RCC 7860 (cell line): ENCODE results near the gene CCT3.
"Not testable (repeated sequence)": the region's sequence is repeated elsewhere in the genome, so short reads cannot be mapped to it uniquely, and the experiment has no call there.

Experiments used
- DNase-seq: peaks from one replicate; pipeline ENCODE4 v3.0.0-alpha.2; 2015; ENCODE audit warnings: low spot score
- FAIRE-seq: peaks from 2 replicates; lab custom pipeline; 2012; peaks lifted over from hg19 to GRCh38; lab: Jason Lieb, UNC

CCT3 gene

DNA sequence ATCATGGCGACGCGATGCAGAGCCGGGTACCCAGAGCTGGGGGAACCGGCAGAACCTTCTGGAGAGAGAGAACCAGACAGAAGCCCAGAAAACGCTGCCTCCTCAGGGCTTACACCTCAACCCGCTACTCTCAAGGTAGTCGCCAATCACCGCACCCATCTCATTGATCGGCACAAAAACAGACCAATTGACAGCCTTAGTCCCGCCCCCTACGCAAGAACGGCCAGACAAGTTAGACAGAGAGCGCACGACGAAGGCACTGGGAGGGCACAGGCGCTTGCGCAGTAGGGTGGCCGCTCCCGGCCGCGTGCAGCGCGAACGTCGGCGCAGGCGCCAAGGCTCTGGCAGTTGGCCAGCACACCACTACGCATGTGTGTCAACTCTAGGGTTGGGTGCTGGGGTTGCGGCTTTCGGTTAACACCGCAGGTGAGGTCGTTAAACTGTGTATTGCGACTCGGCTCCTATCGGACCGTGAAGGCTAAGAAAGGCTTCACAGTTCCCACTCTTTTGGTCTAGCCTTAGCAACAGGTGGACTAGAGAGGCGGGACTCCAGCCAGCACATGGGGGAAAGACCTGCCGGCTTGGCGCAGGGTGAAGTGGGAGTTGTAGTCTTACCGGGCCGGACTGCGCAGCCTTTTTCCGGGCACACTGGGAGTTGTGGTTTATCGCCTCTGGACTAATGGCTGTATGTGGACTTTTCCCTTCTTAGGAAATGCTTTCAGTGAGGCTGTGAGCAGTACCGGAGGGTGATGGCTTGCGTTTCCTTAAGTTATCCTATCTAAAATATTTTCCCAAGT, at the start of gene CCT3, which contains the start of gene TSACC:
Gene CCT3 (minus strand): TSS at position 113 of the 797 bp plus-strand sequence. CDS start 108 bp downstream, at position 5.
Gene TSACC (plus strand): TSS at position 347 of the 797 bp plus-strand sequence. CDS start 1,232 bp downstream, outside the sequence.
- DNase-seq (peak; percentile 99), FAIRE-seq (peak; percentile 85)

DNA sequence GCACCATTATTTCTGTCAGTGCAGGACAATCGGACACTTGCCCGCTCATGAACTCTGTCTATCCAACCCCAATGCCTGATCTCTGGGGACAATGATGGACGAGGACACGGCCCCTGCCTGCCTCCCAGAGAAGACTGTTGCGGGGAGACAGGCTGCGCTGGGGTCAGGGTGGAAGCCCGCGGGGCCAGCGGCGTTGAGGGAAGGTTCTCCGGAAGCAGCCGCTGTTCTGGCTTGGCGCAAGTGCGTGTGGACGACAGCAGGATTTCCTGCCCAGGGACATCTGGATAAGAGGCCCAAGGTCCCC, 49.7 kb upstream of the CCT3 start:
- FAIRE-seq (no peak), DNase-seq (no peak)

DNA sequence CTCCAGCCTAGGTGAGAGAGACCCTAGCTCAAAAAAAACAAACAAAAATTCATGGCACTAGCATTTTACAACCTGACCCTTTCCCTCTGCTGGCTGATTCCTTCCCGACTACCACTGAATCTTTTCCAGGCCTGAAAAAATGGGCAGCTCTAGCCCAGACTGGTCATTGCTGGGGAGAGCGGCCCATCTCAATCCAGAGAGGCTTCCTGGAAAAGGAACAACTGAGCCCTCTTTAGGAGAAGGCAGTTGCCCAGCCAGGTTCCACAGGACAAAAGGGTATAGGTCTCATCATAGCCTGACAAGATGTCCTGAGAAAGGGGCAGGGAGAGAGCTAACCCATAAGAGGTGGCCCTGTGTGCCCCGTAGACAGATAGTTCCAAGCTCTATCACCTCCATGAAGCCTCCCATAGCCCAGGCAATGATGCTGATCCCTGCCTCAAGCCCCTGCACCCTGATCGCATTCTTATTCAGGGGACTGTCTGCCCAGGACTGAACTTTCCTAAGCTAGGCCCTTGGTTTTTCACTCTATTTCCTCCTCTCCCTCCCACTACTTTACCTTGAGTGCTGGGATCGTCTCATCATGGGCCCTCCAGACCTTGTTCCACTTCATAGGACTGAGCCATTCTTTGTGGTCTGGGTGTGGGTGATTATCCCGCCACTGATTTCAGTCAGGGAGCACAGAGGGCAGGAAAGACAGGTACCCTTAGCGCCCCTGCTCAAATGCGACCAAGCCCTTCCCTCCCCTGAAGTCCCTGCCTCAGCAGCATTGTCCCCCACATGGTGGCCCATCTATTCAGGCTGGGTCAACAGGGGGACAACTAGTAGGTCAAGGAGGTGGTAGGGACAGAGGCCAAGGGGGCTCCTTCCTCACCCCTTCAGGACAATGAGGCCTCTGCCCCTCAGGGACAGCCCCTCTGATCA, 49.1 kb upstream of the CCT3 start:
- FAIRE-seq (no peak), DNase-seq (no peak)

DNA sequence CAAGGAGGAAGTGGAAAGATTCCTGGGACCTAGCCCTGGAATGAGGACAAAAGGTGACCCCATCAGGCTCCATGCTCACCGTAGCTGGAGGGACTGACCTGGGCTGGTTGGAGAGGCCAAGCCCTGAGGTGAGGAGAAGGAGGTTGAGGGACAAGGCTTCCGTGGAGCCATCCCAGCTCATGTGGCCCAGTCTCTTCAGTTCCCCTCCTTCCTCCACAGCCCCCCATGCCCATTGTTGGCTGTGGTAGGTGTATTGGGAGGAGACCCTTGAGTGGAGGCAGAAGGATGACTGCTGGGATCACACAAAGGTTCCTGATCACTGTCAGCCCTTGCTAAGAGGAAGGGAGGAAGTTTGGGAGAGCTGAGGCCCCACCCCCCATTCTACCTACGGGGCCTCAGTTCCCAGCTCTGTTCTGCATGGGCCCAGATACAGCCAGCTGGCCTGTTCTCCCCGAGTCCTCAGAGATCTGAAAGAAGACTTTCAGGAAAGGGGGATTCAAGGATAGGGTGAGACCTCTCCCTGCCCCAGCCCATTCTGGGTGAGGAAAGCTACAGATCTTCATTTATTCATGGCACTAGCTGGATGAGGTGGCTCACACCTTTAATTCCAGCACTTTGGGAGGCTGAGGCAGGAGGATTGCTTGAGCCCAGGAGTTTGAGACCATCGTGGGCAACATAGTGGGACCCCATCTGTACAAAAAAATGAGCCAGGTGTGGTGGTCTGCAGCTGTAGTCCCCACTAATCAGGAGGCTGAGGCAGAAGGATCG, 48.2 kb upstream of the CCT3 start:
- DNase-seq: no peak
- FAIRE-seq: no peak

DNA sequence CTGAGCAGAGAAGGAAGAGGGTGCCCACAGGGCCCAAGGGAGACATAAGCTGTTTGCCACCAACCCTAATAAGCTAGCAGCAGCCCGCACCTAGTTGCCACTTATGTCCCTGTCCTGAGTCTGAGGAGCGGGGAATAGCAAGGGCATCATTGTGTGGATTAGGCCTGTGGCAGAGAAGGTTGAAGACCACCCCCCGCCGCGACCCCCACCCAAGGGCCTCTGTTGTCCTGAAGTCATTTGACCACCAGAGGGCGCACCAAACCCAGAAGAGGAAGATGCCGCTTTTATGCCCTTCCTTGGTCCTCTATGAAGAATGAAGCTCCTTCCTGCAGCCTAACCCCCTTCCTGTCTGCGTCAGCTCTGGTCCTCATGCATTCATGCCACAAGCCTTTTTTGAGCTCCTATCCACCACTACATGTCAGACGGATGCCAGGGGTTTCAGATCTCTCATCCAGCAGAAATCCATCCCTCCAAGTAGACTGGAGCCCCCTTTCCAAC, 47.5 kb upstream of the CCT3 start:
- DNase-seq: peak; percentile 55
- FAIRE-seq: no peak

DNA sequence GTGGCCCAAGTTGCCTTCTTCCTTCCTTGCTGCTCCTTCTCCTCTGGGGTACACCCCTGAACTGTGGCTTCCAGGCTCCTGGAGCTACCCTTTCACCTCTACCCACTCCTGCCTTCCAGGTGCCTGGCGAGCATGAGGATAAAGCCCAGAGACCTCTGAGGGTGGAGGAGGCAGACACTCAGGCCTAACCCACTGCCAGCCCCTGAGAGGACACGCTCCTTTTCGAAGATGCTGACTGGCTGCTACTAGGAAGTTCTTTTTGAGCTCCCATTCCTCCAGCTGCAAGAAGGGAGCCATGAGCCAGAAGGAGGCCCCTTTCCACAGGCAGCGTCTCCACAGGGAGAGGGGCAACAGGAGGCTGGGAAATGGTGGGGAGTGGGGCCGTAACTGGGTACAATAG, 46.6 kb upstream of the CCT3 start:
- DNase-seq: no peak
- no peak for FAIRE-seq

DNA sequence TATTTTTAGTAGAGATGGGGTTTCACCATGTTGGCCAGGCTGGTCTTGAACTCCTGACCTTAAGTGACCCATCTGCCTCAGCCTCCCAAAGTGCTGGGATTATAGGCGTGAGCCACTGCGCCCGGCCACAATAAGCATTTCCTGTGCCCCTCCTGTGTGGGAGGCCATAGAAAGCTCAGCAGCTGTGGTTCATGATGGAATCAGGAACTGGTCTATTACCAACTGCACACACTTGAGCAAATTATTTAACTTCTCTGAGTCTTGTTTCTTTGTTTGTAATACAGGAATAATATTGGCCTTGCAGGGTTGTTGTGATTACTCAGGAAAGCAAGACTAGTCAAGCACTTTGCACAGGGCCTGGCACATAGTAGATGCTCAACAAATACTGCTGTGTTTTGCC, 45.9 kb upstream of the CCT3 start:
- FAIRE-seq: no peak

DNA sequence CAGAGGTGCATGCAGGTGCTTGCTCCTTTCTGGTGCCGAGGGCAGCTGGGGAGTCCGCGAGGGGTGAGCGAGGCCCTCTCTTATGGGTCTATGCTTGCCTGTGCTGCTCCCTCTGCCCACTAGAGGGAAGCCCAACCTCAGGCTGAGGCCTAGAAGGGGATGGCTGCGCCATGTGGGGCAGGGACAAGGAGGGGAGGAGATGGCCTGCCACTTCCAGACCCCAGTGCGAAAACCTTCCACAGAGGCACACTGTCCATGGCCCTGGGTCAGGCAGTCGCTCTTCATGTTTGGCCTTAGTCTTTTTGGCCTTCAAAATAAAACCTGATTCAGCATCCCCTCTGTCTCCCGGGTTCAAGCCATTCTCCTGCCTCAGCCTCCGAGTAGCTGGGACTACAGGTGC, 44.9 kb upstream of the CCT3 start:
- FAIRE-seq (no peak), DNase-seq (peak; percentile 40)

More for the DNA sequence above, 45.9 kb upstream of the CCT3 start:
- no peak for DNase-seq

DNA sequence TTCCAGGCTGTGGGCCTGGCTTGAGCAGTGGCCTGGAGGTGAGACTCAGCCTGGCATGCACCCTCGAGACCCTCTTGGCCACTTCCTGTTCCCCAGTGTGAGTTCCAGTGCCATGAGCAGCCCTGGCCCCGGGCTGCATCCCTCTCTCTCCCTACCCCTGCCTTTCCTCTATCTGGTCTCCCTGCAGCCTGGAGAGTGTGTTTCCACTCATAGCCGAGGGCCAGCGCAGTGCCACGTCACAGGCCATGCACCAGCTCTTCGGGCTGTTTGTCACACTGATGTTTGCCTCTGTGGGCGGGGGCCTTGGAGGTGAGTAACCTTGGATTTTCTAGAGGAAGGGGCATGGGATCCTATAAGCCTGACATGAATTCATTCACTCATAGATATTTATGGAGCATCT, 44.5 kb upstream of the CCT3 start:
- DNase-seq (no peak), FAIRE-seq (no peak)

DNA sequence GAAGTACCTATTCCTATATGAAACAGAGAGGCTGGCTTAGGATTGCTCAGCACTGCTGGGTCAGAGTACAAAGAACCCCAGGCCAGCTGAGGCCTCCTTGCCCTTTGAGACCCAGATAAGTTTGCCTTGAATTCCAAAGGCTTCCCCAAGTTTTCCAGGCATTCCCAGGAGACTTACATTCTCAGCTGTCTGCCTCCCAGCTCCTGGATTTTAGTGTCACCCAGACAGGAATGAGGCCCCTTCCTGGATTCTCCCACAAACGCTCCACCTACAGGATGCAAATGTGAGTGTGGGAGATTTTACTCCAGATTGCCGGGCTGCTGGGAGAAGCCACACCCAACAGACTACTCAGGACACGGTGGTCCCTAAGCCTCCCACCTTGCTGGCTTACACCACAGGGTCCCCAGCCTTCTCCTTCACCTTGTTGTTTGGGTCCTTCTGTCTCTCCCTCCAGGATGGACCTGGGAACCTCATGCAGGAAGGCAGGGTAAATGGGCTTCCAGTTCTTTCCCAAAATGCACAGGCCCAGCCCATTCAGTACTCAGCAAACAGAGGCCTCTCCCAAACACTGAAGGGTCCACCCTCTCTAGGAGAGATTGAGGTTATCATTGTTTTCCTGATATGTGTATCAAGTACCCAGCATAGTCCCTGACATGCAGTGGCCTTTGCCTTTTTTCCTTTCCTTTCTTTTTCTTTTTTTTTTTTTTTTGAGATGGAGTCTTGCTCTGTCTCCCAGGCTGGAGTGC, 41.5 kb upstream of the CCT3 start:
- peak; percentile 9 for DNase-seq
- FAIRE-seq: no peak

DNA sequence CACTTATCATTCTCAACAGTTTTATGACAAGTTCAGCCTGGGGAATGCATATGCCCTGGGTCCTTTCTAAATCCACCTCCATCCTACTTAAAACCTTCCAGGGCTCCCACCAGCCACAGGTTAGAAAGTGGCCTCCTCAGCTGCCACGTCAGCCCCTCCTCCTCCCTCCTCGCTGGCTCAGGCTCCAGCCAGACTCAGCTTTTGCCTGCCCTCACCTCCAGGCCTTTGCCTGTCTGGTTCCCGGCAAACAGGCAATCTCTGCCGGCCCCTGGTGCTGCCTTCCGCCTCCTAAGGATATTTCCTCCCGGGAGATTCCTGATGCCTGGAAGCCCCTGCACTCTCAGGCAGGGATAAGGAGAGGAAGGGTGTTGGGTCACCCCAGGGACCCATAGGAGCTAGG, 40.5 kb upstream of the CCT3 start:
- DNase-seq (no peak), FAIRE-seq (no peak)

DNA sequence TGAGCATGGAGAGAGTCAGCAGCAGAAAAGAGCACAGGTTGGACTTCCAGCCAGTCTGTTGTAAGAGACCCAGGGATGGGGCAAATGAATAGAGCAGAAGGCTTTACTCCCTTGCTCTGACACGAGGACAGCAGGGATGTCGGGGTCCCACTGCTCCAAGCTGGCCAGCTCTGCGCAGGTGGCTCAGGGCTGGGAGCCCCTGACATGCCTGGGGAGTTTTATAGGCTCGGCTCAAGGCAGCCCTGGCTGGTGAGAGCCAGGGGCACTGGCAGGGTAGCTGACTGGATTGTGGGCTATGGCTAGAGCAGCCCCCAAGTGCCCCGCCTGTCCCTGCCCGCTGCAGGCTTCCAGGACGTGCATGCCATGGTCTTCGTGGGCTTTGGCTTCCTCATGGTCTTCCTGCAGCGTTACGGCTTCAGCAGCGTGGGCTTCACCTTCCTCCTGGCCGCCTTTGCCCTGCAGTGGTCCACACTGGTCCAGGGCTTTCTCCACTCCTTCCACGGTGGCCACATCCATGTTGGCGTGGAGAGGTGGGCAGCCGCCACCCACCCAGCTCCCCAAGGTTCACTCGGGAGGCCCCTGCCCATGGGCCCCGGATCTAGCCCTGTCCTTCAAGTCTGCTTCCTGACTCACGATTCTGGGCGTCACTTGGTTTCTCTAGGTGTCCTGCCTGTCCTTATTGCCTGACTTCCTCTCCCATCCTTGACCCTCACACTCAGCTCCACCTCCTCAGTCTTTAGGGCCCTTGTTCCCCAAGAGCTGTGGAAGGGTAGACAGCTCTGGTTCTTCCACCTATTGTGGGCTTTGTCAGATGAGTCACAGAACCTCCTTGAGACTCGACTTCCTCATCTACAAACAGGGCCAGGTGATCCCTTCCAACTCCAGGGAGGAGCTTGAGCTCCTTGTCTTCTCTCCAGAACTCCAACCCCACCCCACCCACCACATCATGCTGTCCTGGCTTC, 39.1 kb upstream of the CCT3 start:
- no peak for FAIRE-seq
- no peak for DNase-seq

DNA sequence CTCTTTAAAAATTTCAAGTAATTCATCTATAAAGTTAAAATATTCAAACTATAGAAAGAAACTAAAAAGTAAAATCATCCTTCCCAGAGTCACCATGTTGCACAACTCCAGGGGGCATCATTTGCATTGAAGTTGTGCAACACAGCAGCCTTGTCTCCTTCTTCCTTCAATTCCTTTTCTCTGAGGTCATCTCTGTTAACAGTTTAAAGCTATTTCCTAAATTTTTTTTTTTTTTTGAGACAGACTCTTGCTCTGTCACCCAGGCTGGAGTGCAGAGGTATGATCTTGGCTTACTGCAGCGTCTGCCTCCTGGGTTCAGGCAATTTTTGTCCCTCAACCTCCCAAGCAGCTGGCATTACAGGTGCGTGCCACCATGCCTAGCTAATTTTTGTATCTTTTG, 38.1 kb upstream of the CCT3 start:
- DNase-seq (no peak), FAIRE-seq (no peak)

DNA sequence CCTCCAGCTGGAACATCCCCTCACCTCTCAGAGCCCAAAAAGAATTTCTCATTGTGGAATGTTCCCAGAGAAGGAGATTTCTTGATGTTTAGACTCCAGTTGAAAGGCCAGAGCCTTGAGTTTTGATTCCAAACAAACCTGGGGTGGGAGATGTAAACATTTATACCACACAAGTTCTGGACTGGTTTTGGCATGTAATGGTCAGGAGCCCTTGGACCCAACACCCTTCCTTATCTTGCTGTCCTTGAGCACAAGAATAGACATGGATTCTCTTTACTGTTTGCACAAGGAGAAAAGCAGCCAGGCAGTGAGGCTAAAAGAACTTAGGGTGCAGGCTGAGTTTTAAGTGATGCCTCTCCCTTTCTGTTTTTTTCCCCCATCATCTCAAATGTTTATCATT, 35.5 kb upstream of the CCT3 start:
- FAIRE-seq (no peak), DNase-seq (no peak)

DNA sequence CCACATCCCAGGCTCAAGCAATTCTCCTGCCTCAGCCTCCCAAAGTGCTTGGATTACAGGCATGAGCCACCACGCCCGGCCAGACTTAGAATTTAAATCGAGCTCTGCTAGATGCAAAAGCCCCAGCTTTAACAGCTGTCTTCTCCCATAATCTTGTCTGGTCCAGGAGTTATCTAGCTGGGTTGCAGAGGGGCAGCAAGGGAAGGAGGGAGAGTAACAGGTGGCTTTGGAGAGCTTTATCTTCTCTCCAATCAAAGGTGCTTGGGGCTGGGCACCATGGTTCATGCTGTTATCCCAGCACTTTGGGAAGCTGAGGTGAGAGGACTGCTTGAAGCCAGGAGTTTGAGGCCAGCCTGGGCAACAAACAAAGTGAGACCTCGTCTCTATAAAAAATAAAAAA, 34.8 kb upstream of the CCT3 start:
- FAIRE-seq (no peak), DNase-seq (no peak)

DNA sequence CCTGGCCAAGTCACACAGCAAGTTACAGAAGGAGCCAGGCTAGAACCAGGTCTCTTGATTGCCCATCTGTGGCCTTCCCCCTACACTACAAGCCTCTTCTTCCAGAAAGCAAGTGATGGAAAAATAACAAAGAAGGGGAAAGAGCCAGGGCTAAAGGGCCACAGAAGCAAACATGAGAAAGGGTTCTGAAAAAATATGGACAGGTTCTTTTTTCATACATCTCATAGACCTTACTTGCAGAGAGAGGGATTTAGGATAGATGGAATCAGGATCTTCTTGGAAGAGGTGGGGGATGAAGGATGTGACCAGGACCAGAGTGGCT, 34.1 kb upstream of the CCT3 start:
- DNase-seq: no peak
- no peak for FAIRE-seq

DNA sequence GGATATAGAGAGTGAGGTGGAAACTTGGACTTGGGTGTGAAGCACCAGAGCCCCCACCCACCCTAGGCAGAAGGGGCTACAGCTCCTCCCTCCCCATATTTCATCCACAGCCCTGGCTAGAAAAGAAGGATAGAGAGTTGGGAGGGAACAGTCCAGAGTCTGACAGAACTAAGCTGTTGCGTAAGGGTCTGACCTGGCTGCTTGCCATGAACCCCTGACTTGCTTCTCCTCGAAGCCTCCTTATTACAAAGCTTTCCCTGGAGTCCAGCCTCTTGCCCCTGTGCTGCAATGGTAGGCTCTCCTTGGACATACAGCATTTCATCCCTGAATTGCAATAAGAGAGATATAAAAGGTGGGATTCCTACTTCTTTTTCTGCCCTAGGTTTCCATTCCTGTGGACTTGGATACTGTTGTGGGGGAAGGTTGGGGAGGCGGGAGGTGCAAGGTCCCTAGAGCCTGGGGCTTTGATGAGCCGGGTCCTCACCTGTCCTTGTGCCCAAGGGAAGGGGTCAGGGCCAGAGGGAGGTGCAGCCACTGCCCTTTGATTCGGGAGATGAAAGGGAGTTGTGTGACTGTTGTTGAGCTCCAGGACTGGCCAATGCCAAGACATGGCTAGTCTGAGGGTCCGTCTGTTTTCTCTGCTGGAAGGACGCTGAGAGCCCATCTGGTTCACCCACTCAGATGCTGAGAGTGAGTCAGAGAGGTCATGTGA, 33.6 kb upstream of the CCT3 start:
- DNase-seq (no peak), FAIRE-seq (no peak)

DNA sequence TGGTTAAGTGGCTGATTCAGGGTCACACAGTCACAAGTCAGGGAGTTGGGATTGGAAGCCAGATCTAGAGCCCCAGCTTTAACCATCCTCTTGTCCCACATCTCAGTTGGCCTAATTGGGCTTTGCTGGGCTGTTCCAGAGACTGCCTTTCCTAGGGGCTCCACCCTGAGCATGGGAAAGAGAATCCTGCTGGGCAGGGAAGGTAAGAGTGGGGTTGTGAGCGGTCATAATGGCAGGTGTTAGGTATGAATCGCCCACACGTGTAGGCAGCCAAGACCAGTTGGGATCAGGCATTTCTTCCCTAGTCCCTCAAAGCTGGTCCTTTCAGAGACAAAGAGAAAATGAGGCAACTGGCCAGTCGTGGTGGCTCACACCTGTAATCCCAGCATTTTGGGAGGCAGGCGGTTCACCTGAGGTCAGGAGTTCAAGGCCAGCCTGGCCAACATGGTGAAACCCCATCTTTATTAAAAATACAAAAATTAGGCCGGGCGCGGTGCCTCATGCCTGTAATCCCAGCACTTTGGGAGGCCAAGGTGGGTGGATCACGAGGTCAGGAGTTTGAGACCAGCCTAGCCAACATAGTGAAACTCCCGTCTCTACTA, 31.7 kb upstream of the CCT3 start:
- FAIRE-seq: not testable (repeated sequence)

More for the DNA sequence above, 31.7 kb upstream of the CCT3 start:
- not testable (repeated sequence) for DNase-seq
